Activated CD4-positive, alpha-beta T cell treated with anti-CD3 and anti-CD28 coated beads for 1 hour (primary cell): ENCODE measurements around the gene SLC9A7.

Experiments
- DNase-seq: peaks from one replicate; pipeline ENCODE4 v3.0.0-alpha.2; 2020

The SLC9A7 gene

GRCh38 chrX:46642145-46642544 is 116.8 kb downstream of the SLC9A7 start:
- DNase-seq: no peak

- no peak for DNase-seq
These were observed 121.0 kb downstream of the SLC9A7 start for GRCh38 chrX:46637938-46638337.

GRCh38 chrX:46636223-46636622 is 122.7 kb downstream of the SLC9A7 start:
- no peak for DNase-seq

GRCh38 chrX:46635186-46635585 is 123.7 kb downstream of the SLC9A7 start:
- DNase-seq: no peak

GRCh38 chrX:46634577-46634976 is 124.3 kb downstream of the SLC9A7 start:
- DNase-seq: no peak

GRCh38 chrX:46630141-46630540 is 128.8 kb downstream of the SLC9A7 start:
- DNase-seq: no peak

GRCh38 chrX:46628460-46629371 is 130.2 kb downstream of the SLC9A7 start:
- no peak for DNase-seq

GRCh38 chrX:46627711-46628419 is 131.1 kb downstream of the SLC9A7 start:
- DNase-seq: no peak

GRCh38 chrX:46627062-46627461 is 131.9 kb downstream of the SLC9A7 start:
- no peak for DNase-seq

- no peak for DNase-seq
These were observed 132.4 kb downstream of the SLC9A7 start for GRCh38 chrX:46626566-46626965.

GRCh38 chrX:46624090-46624786 is 134.7 kb downstream of the SLC9A7 start:
- DNase-seq: no peak

GRCh38 chrX:46621572-46621971 is 137.3 kb downstream of the SLC9A7 start:
- no peak for DNase-seq

GRCh38 chrX:46620505-46620904 is 138.4 kb downstream of the SLC9A7 start:
- DNase-seq: no peak

GRCh38 chrX:46618947-46619346 is 140.0 kb downstream of the SLC9A7 start:
- no peak for DNase-seq

- DNase-seq: no peak
These were observed 141.0 kb downstream of the SLC9A7 start for GRCh38 chrX:46617906-46618305.

- DNase-seq: no peak
These were observed 147.1 kb downstream of the SLC9A7 start for GRCh38 chrX:46611658-46612362.

- no peak for DNase-seq
These were observed 148.8 kb downstream of the SLC9A7 start for GRCh38 chrX:46610070-46610658.

GRCh38 chrX:46607916-46608315 is 151.0 kb downstream of the SLC9A7 start:
- DNase-seq: no peak

- no peak for DNase-seq
These were observed 156.3 kb downstream of the SLC9A7 start for GRCh38 chrX:46602468-46603102.

- no peak for DNase-seq
These were observed 157.6 kb downstream of the SLC9A7 start for GRCh38 chrX:46601283-46601682.

GRCh38 chrX:46599051-46599560 is 159.8 kb downstream of the SLC9A7 start:
- no peak for DNase-seq

GRCh38 chrX:46597771-46598170 is 161.1 kb downstream of the SLC9A7 start:
- no peak for DNase-seq
